Neural cell (in vitro differentiated cells): ENCODE measurements around the gene SPAG8.

ENCODE experiments used
- EP300 ChIP-seq: fragments of 450-650 bp; conservative IDR thresholded peaks from 2 replicates; pipeline ENCODE4 v1.6.1; 2014; ENCODE audit warnings: antibody characterized with exemption, mild to moderate bottlenecking, moderate library complexity; ENCODE audit not compliant: poor library complexity, severe bottlenecking
- POLR2AphosphoS5 ChIP-seq: IDR thresholded peaks from 2 replicates; pipeline ENCODE4 v1.6.1; 2012
- SMC3 ChIP-seq: fragments of 450-650 bp; conservative IDR thresholded peaks from 2 replicates; pipeline ENCODE4 v1.6.1; 2014; ENCODE audit warnings: antibody characterized with exemption, mild to moderate bottlenecking, moderate library complexity; ENCODE audit not compliant: poor library complexity
- TF ChIP-seq, protein P1 (sequence below): fragments of 450-650 bp; IDR thresholded peaks from 2 replicates; pipeline ENCODE4 v1.5.1; 2014; ENCODE audit warnings: antibody characterized with exemption, mild to moderate bottlenecking, moderate library complexity; ENCODE audit not compliant: poor library complexity, severe bottlenecking

DNA sequence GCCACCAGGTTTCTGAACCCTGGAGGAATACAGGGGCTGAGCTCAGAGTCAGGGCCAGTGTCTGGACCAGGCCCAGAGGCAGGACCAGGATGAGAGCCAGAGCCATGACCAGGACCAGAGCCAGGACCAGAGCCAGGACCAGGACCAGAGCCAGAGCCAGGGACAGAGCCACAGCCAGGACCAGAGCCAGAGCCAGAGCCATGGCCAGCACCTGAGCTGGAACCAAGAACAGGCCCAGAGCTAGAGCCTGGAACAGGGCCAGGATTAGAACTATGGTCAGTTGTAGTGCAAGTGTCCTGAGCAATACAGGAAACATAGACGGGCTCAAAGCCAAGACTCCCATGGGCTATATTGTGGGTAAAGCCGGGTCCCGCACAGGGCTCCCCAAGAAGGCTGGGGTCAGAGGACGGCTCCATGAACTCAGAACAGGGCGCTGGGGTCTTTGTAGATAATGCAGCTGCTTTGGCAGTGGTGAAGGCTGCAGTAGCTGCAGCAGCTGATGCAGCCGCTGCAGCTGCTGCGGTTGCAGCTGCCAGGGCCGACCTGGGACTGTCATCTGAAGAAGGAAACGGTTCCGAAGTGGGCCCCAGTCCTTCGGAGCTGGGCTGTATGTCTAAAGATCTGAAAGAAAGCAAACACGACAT, 559 bp downstream of the SPAG8 start:
- TF ChIP-seq SMC3: no peak
- TF ChIP-seq, protein P1, sequence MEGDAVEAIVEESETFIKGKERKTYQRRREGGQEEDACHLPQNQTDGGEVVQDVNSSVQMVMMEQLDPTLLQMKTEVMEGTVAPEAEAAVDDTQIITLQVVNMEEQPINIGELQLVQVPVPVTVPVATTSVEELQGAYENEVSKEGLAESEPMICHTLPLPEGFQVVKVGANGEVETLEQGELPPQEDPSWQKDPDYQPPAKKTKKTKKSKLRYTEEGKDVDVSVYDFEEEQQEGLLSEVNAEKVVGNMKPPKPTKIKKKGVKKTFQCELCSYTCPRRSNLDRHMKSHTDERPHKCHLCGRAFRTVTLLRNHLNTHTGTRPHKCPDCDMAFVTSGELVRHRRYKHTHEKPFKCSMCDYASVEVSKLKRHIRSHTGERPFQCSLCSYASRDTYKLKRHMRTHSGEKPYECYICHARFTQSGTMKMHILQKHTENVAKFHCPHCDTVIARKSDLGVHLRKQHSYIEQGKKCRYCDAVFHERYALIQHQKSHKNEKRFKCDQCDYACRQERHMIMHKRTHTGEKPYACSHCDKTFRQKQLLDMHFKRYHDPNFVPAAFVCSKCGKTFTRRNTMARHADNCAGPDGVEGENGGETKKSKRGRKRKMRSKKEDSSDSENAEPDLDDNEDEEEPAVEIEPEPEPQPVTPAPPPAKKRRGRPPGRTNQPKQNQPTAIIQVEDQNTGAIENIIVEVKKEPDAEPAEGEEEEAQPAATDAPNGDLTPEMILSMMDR: no peak
- TF ChIP-seq POLR2AphosphoS5: no peak
- TF ChIP-seq EP300: no peak
